NCI-H2196 treated with DMSO at 0.1 percent for 48 hours (cell line): ENCODE data around the gene SGCD.

Experiments used
- DNase-seq: peaks from one replicate; lab custom pipeline; 2025; ENCODE audit not compliant: unreplicated experiment; lab: John Stamatoyannopoulos, UW

Gene SGCD

GRCh38 chr5:156400231-156400986, 73.4 kb downstream of the SGCD start:
- no peak for DNase-seq

GRCh38 chr5:156401804-156402203, 74.8 kb downstream of the SGCD start:
- DNase-seq, result no peak

- peak; percentile 35 for DNase-seq
Observed at GRCh38 chr5:156402387-156402921, 75.5 kb downstream of the SGCD start.

DNA sequence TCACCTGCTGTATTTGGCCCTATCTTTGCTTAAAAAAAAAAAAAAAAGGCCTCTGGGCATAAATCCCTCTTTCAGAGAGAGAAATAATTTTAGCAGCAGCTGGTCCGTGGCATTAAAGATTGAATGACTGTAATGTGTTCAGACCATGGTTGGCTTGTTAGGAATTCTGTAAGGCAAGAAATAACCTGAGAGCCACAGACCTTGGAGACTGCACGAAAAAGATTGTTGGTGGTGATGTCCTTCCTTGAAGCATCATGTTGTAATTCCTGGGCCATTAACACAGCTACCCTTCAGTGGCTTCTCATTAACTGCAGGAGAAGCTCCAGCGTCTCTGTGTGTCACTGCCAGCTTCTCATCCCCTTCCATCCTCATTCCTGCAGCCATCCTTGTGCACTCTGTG, 79.0 kb downstream of the SGCD start:
- DNase-seq, result no peak

- no peak for DNase-seq
Observed at GRCh38 chr5:156407251-156407650, 80.3 kb downstream of the SGCD start.

DNA sequence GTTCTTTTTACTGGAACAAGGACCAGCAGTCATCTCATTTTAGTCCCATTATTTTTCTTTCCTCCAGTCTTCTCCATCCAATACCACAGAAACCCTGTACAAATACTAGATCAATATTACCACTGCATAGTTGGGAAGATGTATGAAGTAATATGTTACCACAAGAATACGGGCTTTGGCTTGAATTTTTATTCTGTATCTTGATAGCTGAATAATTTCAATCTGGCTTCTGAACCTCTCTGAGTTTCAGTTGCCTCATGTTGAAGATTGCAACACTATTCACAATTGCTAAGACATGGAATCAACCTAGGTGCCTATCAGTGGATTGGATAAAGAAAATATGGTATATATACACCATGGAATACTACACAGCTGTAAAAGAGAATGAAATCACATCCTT, 82.9 kb downstream of the SGCD start:
- DNase-seq, result no peak

- DNase-seq, result no peak
Observed at GRCh38 chr5:156411185-156411613, 84.2 kb downstream of the SGCD start.

- no peak for DNase-seq
Observed at GRCh38 chr5:156411957-156412356, 85.0 kb downstream of the SGCD start.

DNA sequence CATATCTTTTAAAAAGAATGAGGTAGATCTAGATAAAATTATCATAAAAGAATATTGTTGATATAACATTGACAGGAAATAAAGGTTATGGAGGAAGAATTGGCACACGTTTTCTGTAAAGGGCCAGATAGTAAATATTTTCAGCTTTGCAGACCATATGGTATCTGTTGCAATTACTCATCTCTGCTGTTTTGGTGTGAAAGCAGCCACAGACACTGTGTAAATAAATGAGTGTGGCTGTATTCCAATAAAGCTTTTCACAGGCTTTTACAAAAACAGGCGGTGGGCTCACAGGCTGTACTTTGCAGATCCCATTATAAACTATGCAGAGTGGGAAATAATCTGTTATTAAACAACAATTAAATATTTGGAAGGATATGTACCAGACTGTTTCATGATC, 87.4 kb downstream of the SGCD start:
- no peak for DNase-seq

DNA sequence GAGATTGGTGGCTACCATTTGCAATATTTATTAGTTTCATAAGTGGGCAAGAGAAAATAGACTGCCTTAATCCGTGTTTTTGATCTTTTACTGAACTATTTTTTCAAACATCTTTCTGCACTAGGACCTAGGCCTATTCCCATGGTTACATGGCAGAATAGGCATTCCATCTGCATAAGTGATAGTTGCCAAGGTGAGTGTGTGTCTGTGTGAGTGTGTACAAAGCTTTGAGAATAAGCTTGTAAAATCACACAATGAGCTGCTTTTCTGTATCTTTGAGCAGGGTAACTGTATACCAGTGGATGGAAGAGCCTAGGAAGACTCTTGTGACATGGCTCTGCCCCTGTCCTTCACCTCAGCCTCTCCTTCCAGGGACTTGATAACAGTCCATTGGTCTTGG, 92.7 kb downstream of the SGCD start:
- DNase-seq, result no peak

DNA sequence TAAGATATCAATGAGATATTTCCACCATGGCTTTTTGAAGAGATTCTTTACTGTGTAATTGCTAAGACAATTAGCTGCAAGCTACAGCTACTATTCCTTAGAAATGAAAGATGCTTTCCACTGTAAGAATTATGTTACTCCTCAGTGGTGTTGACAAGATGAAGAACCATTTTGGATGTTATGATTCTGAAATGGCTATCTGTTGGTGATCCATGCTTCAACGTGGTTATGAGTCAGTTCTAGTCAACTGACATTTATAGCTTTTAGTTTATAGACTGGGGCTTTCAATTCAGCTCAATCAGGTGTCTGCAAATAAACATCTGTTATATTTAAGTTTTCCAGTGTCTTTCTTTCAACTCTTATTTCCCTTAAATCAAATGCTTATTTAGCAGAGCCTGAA, 93.7 kb downstream of the SGCD start:
- no peak for DNase-seq

DNA sequence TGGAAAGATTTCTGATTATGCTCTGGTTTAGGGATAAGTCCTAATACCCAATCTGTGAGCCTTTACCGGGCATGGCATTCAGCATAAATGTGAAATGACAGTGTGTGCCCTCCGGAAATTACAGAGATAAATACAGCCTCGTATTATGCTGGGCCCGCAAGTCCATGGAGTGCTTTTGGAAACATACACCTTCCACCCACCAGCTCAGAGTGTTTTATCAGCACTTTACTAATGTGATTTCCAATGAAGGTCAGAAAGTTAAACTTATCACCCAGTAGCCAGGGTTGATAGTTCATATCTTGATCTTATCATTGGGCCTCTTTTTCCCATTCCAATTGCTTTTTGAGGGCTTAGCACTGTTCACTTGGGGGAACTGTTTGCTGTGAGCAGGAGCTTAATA, 94.8 kb downstream of the SGCD start:
- DNase-seq, result no peak

GRCh38 chr5:156423597-156423996, 96.6 kb downstream of the SGCD start:
- no peak for DNase-seq

DNA sequence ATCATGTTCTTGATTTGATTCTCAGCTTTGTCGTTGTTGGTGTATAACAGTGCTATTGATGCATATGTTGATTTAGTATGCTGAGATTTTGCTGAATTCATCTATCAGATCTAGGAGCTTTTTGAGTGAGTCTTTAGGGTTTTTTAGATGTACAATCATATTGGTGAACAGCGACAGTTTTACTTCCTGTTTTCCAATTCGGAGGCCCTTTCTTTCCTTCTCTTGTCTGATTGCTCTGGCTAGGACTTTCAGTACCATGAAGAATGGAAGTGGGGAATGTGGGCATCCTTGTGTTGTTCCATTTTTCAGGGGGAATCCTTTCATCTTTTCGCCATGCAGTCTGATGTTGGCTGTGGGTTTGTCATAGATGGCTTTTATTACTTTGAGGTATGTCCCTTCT, 100.4 kb downstream of the SGCD start:
- no peak for DNase-seq

- DNase-seq, result no peak
Observed at GRCh38 chr5:156431956-156432829, 105.2 kb downstream of the SGCD start.

GRCh38 chr5:156432830-156433105, 105.8 kb downstream of the SGCD start:
- no peak for DNase-seq

DNA sequence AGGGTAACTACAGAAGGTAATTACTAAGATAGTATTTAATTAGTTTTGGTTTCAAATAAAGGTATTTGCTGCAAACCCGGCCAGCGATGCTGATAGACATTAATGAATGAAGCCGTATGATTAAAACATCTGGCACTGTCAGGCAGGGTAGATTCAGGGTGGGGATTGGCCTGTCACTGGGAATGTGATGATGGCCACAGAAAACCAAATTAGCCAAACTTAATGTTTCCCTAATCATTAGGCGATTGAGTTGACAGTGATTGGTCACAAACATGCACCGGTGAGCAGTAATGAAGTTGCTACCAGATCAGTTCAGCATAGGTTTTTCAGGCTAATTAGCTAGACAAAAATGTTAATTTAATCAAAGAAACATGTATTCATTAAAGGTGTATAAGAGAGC, 107.5 kb downstream of the SGCD start:
- DNase-seq, result no peak

- no peak for DNase-seq
Observed at GRCh38 chr5:156435101-156435500, 108.1 kb downstream of the SGCD start.

GRCh38 chr5:156438076-156438475, 111.1 kb downstream of the SGCD start:
- no peak for DNase-seq

DNA sequence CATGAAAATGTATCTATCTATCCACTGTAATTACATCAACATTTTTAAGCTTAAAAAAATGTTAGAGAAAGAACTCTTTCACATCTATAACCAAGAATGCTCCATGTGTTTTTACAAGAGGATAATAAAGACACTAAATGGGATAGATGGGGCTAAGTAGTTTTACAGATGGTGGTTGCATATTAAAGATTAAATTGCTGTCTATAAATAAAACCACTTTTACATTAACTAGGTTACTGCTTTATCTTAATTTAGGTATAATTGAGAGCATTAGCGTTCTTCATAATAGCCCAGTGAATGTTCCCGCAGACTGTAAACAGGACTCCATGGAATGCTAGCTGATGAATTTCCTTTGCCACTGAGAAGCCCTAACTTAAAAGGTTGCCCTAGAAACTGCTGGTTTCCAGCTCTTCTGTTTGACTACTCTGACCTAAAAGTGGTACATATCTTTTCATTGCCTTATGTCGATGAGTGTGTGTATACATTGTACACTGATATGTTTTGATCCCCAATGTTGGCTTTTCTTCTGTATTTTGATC, 117.9 kb downstream of the SGCD start:
- DNase-seq, result no peak

DNA sequence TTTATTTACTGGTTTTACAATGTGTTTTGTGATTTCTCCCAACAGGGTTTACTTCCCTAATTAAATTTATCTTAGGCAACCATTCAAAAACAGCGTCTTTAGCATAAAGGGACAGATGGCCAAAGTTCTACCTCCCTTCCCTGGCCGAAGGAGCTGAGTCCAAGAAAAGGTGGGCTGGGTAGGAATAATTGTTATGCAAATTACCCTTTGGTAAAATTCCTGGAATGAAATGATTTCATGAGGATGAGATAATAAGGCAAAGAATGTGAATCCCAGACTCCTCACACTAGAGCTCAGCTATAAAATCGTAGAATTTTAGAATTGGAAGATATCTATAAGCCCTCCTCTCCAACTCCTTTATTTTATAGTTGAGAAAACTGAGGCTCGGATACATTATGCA, 119.6 kb downstream of the SGCD start:
- no peak for DNase-seq

DNA sequence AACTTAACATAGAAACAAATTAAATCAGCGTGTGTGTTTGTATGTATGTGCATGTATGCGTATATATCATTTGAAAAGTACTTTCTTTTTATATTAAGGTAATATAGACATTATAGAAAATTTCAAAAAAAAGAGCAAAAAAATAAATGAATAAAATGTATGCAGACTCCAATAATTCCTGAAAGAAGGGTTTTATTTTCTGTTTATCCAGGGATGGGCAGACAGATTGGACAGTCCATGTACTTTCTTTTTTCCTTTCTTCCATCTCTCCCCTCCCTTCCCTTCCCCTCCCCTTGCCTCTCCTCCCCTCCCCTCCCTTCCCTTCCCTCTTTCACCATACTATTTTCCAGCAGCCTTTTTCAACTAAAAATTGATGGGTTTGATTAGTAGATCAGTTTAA, 123.8 kb downstream of the SGCD start:
- DNase-seq, result no peak
